Sigmoid colon (tissue), 7 donors: ENCODE data around the gene PMF1. TPM values are rescaled to one million over a fixed set of nuclear protein-coding genes. Genes with fewer than 3 reads are reported as not detected.

Experiments
- DNase-seq: peaks from one replicate; pipeline ENCODE4 v3.0.0-alpha.2; 2019
- H3K27ac ChIP-seq, 4 donors: fragments of 200-600 bp; sonication (generic); one replicate each; pipeline ENCODE4 v1.5.1; 2016 to 2019; ENCODE audit warnings: mild to moderate bottlenecking in 1 of 4
- H3K27me3 ChIP-seq, 3 donors: fragments of 200-600 bp; sonication (generic); one replicate each; pipeline ENCODE4 v1.5.1; 2019; ENCODE audit warnings: mild to moderate bottlenecking in 1 of 3
- H3K36me3 ChIP-seq, 4 donors: fragments of 200-600 bp; sonication (generic); one replicate each; pipeline ENCODE4 v1.5.1; 2016 to 2019
- H3K4me1 ChIP-seq, 4 donors: fragments of 200-600 bp; sonication (generic); one replicate each; pipeline ENCODE4 v1.5.1; 2017 to 2019
- H3K4me3 ChIP-seq, 4 donors: fragments of 200-600 bp; sonication (generic); one replicate each; pipeline ENCODE4 v1.5.1; 2017 to 2019; ENCODE audit warnings: mild to moderate bottlenecking in 2 of 4, moderate library complexity in 1 of 4
- H3K9me3 ChIP-seq, 4 donors: fragments of 200-600 bp in 3 of 4; sonication (generic) in 3 of 4; one replicate each; pipeline versions ENCODE4 v1.5.1 to v1.6.1; 2013 to 2019
- EP300 ChIP-seq, 4 donors: sonication (generic); formaldehyde crosslinking; IDR thresholded peaks; one replicate each; pipeline ENCODE4 v1.6.1; 2017; ENCODE audit warnings: antibody characterized with exemption in 4 of 4
- POLR2A ChIP-seq, 2 donors: fragments of 450-650 bp; IDR thresholded peaks; one replicate each; pipeline ENCODE4 v1.6.1; 2016; ENCODE audit warnings: antibody characterized with exemption in 2 of 2, mild to moderate bottlenecking in 2 of 2, moderate library complexity in 2 of 2
- POLR2AphosphoS5 ChIP-seq, 4 donors: sonication (generic); formaldehyde crosslinking; IDR thresholded peaks; one replicate each; pipeline ENCODE4 v1.6.1; 2017; ENCODE audit warnings: antibody characterized with exemption in 4 of 4
- WGBS, 2 donors: extraction: QIAGEN DNeasy Blood & Tissue Kit; methylation state at CpG; one replicate each; pipeline ENCODE4 v1.1.7; 2013; 5-methylcytosine and 5-hydroxymethylcytosine counted together
- intact Hi-C: fragments of 100-400 bp; cut with DNase I; formaldehyde crosslinking; loops from one replicate; pipeline ENCODE4 v1.15.1; 2023
- polyA plus RNA-seq, 3 donors: library from polyadenylated mRNA; stranded (reverse); fragments of 200-250 nt; gene quantifications; one replicate each; pipeline ENCODE4 v1.2.3, GENCODE V29; 2013
- total RNA-seq, 4 donors: library from RNA; depleted of rRNA; stranded (reverse); fragments of >200 nt; gene quantifications; one replicate each; pipeline ENCODE4 v1.1.0, GENCODE V29; 2016
- TF ChIP-seq, protein P1 (sequence below), 4 experiments: fragments of 450-650 bp in 3 of 4; fragments of 200-600 bp in 1 of 4; IDR thresholded peaks; one replicate each; pipeline ENCODE4 v1.5.1; 2016 to 2019; ENCODE audit warnings: antibody characterized with exemption in 4 of 4, mild to moderate bottlenecking in 3 of 4, moderate library complexity in 2 of 4
- donor health status: healthy with polysubstance abuse.
- donor health status: Bipolar disorder and iron deficiency.
- donor health status: healthy.

PMF1 gene
- total and polyA plus RNA-seq, 7 donors = 41.1 to 75.1 (median 52.8) TPM

DNA sequence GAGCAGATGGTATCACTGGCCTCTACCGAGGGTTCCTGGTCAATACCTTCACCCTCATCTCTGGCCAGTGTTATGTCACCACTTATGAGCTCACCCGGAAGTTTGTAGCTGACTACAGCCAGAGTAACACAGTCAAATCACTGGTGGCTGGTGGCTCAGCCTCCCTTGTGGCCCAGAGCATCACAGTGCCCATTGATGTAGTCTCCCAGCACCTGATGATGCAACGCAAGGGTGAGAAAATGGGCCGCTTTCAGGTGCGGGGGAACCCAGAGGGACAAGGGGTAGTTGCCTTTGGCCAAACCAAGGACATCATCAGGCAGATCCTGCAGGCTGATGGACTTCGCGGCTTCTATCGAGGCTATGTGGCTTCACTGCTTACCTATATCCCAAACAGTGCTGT is 12.8 kb upstream of the PMF1 start:
- no peak overlapping the region for H3K27ac ChIP-seq
- no peak overlapping the region for H3K4me3 ChIP-seq
- no peaks in the 10 kb centered on the region for H3K9me3 ChIP-seq
- TF ChIP-seq, protein P1, sequence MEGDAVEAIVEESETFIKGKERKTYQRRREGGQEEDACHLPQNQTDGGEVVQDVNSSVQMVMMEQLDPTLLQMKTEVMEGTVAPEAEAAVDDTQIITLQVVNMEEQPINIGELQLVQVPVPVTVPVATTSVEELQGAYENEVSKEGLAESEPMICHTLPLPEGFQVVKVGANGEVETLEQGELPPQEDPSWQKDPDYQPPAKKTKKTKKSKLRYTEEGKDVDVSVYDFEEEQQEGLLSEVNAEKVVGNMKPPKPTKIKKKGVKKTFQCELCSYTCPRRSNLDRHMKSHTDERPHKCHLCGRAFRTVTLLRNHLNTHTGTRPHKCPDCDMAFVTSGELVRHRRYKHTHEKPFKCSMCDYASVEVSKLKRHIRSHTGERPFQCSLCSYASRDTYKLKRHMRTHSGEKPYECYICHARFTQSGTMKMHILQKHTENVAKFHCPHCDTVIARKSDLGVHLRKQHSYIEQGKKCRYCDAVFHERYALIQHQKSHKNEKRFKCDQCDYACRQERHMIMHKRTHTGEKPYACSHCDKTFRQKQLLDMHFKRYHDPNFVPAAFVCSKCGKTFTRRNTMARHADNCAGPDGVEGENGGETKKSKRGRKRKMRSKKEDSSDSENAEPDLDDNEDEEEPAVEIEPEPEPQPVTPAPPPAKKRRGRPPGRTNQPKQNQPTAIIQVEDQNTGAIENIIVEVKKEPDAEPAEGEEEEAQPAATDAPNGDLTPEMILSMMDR (IDR thresholded peaks at IDR 0.05) = no peak
- no peak for TF ChIP-seq POLR2A (IDR thresholded peaks at IDR 0.05)
- TF ChIP-seq POLR2AphosphoS5 (IDR thresholded peaks at IDR 0.05) = no peak
- TF ChIP-seq EP300 (IDR thresholded peaks at IDR 0.05) = no peak
- peaks cover 5 to 19% (median 7%) of the 10 kb centered on the region in 4 donors for H3K36me3 ChIP-seq
- 95 to 96% methylated on average over 8 of the region's 8 CpGs for WGBS, 2 donors
- peak; percentile 60 for DNase-seq
- peaks cover 0 to 38% (median 33%) of the 10 kb centered on the region in 4 donors for H3K4me1 ChIP-seq
- intact Hi-C loops = no loop called here
- H3K27me3 ChIP-seq = no peaks in the 10 kb centered on the region

DNA sequence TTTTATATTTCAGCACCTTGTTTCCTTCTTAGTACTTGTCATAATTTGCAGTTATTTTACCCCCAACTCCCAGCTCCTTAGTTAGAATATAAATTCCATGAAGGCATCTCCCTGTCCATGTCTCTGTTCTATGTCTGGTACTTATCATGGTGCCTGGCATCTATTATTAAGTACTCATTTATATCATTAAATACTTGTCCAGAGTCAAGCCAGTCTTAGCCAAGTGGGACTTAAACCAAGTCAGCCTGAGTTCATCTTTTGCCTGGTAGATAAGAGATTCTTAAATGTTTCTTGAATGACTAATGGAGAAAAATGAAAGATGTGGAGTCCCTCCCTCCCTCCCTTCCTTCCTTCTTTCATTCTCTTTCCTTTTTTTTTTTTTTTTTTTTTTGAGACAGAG is 9.5 kb upstream of the PMF1 start:
- Histone ChIP-seq H3K4me1 (peaks cover 0 to 26% (median 24%) of the 10 kb centered on the region in 4 donors), H3K9me3 (no peaks in the 10 kb centered on the region), H3K27ac (peak overlapping the region in 3 of 4 donors; percentile 30 to 57 (median 57)), H3K4me3 (no peak overlapping the region), H3K36me3 (peaks cover 5 to 38% (median 10%) of the 10 kb centered on the region in 4 donors), H3K27me3 (no peaks in the 10 kb centered on the region)
- DNase-seq = peak; percentile 6
- intact Hi-C loops = no loop called here
- TF ChIP-seq EP300 (IDR thresholded peaks at IDR 0.05) (no peak), POLR2A (IDR thresholded peaks at IDR 0.05) (no peak), POLR2AphosphoS5 (IDR thresholded peaks at IDR 0.05) (peak in 2 of 4 donors; percentile 70 to 74)
- TF ChIP-seq, protein P1 (IDR thresholded peaks at IDR 0.05) = no peak

DNA sequence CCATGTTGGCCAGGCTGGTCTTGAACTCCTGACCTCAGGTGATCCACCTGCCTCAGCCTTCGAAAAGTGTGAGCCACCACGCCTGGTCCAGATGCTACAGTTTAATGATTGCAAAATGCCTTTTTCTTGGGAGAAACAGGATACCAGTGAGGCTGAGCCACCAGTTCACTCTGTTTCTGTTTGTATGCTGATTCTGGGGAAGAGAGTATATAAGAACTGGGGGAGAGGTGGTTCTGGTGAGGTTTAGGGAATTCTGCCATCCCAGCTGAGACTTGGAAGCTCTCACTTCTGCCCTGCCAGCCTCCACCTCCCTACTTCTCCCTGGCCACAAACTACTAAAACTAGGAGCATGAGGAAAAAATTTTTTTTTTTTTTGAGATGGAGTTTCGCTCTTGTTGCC is 8.1 kb upstream of the PMF1 start:
- intact Hi-C loops = no loop called here
- DNase-seq = peak; percentile 15
- no peaks in the 10 kb centered on the region for H3K9me3 ChIP-seq
- H3K27ac ChIP-seq = no peak overlapping the region
- H3K4me3 ChIP-seq = no peak overlapping the region
- no peaks in the 10 kb centered on the region for H3K27me3 ChIP-seq
- WGBS, 2 donors = 88 to 92% methylated on average over 3 of the region's 3 CpGs
- H3K36me3 ChIP-seq = peaks cover 5 to 41% (median 12%) of the 10 kb centered on the region in 4 donors
- peaks cover 0 to 26% (median 24%) of the 10 kb centered on the region in 4 donors for H3K4me1 ChIP-seq
- TF ChIP-seq EP300 (IDR thresholded peaks at IDR 0.05) (no peak), POLR2A (IDR thresholded peaks at IDR 0.05) (no peak), POLR2AphosphoS5 (IDR thresholded peaks at IDR 0.05) (no peak)
- TF ChIP-seq, protein P1 (IDR thresholded peaks at IDR 0.05) = no peak

DNA sequence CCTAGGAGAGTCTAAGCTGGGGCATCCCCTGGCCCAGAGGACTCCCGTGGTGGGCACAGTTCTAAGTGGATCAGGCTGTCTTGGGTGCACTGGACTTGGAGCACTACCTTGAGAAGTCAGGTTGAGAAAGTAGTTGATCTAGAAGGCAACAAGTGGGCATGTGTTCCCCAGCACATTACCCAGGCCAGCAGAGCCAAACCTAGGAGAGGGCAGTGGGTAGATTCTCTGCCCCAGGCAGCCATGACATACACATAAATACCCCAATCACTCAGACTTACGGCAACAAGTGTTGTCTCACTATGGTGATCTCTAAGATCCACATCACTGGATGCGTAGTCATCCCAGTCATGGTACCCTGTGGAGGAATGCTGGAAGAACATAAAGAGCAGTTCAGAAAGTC is 1.6 kb upstream of the PMF1 start:
- TF ChIP-seq EP300 (IDR thresholded peaks at IDR 0.05) = no peak
- no peak for TF ChIP-seq POLR2AphosphoS5 (IDR thresholded peaks at IDR 0.05)
- TF ChIP-seq POLR2A (IDR thresholded peaks at IDR 0.05) = no peak
- TF ChIP-seq, protein P1 (IDR thresholded peaks at IDR 0.05) = no peak
- Histone ChIP-seq H3K36me3 (peaks cover 0 to 37% (median 18%) of the 10 kb centered on the region in 4 donors), H3K9me3 (no peaks in the 10 kb centered on the region), H3K27ac (no peak overlapping the region), H3K27me3 (no peaks in the 10 kb centered on the region), H3K4me3 (no peak overlapping the region), H3K4me1 (peaks cover 0 to 22% (median 18%) of the 10 kb centered on the region in 4 donors)
- WGBS, 2 donors = 94 to 97% methylated on average over 3 of the region's 3 CpGs
- intact Hi-C loops = loop anchor here (5.0 kb wide), 1 partner anchor 49 kb away; no protein-coding TSS in a partner anchor
- DNase-seq = no peak

DNA sequence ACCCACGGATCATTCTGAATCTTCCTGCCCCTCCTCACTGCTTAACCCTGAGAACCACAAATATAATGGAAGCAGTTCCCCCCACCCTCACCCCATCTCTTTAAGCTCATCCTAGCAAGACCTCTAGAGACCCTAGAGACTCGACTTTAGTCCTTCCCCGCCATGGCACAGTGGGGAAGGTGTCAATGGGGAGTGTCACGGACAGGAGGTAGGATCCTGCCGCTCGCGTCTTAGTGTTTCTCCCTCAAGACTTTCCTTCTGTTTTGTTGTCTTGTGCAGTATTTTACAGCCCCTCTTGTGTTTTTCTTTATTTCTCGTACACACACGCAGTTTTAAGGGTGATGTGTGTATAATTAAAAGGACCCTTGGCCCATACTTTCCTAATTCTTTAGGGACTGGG is 677 bp upstream of the PMF1 start:
- intact Hi-C loops = loop anchor here (2.0 to 5.0 kb wide), 2 partner anchors 17 to 50 kb away; partner anchors contain the start of gene SLC25A44
- DNase-seq = no peak
- peaks cover 0 to 22% (median 18%) of the 10 kb centered on the region in 4 donors for H3K4me1 ChIP-seq
- WGBS, 2 donors = 79 to 87% methylated on average over 9 of the region's 9 CpGs
- H3K4me3 ChIP-seq = peak overlapping the region; percentile 53 to 69 (median 62)
- H3K27me3 ChIP-seq = no peaks in the 10 kb centered on the region
- peak overlapping the region; percentile 85 to 95 (median 94) for H3K27ac ChIP-seq
- H3K9me3 ChIP-seq = no peaks in the 10 kb centered on the region
- peaks cover 0 to 31% (median 18%) of the 10 kb centered on the region in 4 donors for H3K36me3 ChIP-seq
- TF ChIP-seq, protein P1 (IDR thresholded peaks at IDR 0.05) = no peak
